Activated CD8-positive, alpha-beta memory T cell treated with anti-CD3 and anti-CD28 coated beads for 24 hours (primary cell): ENCODE results near the gene UFD1.

ENCODE experiments used
- DNase-seq: peaks from one replicate; pipeline ENCODE4 v3.0.0-alpha.2; 2020

UFD1 gene, protein sequence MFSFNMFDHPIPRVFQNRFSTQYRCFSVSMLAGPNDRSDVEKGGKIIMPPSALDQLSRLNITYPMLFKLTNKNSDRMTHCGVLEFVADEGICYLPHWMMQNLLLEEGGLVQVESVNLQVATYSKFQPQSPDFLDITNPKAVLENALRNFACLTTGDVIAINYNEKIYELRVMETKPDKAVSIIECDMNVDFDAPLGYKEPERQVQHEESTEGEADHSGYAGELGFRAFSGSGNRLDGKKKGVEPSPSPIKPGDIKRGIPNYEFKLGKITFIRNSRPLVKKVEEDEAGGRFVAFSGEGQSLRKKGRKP

DNA sequence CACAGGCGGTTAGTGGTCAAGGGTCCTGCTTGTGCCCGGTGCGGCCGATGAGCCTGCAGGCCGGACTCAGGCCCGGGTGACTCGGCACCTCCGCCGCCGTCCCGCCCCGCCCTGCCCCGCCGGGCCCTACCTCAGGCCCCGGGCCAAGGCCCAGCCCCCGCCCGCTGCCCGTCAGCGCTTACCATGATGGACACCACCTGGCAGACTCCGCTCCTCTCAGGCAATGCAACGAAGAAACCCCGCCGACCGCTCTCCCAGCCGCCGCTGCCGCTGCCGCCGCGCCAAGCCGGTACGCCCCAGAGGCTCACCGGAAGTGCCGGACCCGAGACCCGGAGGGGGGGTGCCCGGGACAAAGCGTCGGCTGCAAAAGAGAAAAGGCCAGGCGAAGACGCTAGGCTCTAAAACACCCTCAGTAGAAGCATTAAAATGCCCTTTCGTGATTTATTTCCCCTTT is at the start of gene UFD1:
TSS of gene UFD1 (minus strand) at position 293 of the 454 bp plus-strand sequence. CDS start at position 185, 108 bp downstream.
- DNase-seq = peak; percentile 91

DNA sequence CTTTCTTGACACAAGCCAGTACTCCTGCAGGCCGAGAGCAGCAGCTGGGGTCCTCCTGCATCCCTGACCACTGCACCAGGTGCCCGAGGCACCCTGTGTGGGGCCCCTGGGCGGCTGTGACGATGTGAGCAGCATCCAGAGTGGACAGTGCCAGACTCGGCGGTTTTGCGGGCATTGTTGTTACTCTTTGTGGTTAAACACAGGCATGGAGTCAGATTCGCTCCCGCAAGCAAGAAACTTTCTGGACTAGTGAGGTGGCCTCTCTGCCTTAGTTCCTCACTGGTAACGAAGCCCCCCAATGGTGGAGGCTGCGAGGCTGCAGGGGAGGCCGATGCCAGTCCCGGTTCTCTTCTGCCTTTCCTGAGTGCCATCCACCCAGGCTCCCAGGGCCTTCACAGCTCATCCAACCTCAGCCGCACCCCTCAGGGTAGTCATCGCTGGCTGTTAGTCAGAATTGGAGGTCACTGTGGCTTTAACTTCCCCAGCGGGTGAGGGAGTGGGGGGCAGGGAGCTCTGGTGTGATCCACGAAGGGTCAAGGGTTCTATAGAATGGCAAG is 48.9 kb upstream of the UFD1 start:
- no peak for DNase-seq

- DNase-seq = no peak
These were observed 48.3 kb upstream of the UFD1 start for GRCh38 chr22:19527321-19527721.

DNA sequence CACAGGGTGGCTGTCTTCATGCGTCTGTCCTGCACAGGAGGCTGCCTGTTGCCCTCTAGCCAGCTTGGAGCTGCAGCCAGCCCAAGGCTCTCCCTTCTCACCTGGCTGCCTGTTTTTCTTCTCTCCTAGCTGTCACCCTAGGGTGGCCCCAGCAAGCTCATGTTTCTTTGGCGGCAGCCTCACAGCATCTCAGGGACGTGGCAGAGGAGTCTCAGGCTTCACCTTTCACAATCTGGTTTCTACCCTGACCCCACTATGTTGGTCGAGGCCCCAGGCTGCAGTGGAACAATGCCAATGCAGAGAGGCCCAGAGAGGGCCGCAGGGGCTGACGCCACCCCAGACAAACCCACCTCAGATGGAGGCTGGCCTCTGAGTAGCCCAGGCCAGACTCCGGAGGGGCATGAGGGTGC is 47.7 kb upstream of the UFD1 start:
- DNase-seq = no peak

DNA sequence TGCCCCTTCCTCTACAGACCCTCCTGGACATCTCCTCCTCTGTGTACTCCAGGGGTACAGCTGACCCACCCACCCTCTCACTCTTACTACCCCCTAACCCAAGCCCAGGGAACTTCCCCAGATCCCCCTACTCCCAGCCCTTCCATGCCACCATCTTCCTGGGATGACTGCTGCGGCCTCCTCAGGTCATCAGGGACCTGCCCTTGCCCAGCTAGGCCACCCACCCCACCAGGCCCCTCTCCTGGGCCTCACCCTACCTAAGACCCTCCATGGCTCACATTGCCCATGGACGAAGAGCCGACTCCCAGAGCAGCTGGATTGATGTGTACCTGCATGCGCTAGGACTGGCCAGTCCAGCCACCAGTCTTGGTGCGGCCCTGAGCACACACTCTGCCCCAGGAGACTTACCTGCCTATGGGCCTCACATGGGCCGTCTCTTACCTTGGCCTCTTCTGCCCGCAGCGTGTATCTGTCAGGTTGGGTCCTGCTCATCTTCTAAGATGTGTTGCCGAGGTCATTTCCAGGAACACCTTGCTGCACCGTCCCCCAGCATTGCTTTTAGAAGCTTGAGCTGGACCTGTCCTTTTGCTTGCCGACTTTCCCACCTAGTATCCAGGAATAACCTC is 47.2 kb upstream of the UFD1 start:
- DNase-seq = no peak

GRCh38 chr22:19525666-19526065 is 46.7 kb upstream of the UFD1 start:
- no peak for DNase-seq

DNA sequence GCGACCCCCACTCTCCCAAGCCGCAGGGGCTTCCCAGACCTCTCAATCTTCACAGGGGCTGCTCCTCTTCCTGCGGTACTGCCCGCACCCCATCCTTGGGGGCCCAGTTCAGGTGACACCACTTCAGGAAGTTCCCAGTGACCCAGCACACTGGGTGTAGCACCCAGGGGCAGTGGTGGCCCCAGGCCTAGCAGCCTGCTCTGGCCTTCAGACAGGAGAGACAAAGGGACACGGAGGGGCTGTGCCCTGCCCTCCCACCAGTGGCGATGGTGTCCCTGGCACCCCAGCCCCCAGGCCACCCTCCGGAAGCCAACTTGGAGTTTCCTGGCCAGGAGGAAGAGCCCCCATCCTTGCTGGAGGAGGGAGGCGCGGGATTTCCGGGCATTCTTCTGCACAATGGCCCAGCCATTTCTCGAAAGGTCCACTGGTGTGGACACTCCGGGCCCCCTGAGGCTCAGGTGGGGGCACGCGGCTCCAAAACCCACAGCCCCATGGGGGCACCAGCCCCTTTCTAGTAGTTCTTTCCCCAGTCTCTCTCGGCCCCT is 46.2 kb upstream of the UFD1 start:
- DNase-seq = no peak

DNA sequence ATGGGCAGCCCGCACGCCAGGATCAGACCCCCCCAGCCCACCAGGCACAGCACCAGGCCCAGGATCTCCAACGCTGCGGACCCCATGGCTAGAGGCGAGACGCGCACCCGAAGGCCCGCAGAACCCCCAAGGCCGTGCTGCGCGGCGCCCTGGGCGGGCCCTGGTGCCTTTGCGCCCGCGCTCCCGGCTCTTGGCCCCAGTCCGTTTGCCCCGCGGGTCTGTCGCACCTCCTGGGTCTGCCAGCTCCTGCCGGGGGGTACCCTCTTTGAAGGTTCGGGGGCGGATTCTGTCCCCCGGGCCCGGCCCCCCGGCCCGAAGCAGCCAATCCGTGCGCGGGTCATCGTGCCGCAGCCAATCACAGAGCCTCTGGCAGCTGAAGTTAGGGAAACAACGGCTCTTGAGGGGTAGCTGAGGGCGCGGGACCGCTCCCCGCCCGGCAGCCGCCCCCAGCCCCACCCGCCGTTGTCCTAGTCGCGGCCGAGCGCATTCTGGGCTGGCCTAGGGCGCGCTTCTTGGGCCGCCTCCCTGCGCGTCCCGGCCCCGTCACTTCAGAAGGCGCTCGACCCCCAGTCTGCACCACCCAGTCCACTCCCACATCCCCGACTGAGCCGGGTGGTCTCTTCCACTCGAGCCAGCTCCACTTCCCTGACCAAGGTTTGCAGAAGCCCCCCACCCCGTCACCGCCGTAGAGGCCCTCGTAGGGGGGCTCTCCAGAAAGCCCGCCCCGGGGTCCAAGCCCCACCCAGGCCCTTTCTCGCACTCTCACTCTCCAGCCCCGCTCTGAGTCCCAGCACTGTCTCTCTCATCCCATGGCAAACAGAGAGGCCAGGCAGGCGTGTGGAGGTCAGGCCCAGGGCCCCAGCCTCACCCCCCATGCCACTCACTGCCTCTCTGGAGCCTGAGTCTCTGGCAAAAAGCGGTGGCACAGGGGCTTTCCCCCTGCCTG is 45.5 kb upstream of the UFD1 start, which contains the start of gene CLDN5:
TSS of gene CLDN5 (minus strand) at position 241 of the 946 bp plus-strand sequence. CDS start at position 86, 155 bp downstream.
- DNase-seq = peak; percentile 54

DNA sequence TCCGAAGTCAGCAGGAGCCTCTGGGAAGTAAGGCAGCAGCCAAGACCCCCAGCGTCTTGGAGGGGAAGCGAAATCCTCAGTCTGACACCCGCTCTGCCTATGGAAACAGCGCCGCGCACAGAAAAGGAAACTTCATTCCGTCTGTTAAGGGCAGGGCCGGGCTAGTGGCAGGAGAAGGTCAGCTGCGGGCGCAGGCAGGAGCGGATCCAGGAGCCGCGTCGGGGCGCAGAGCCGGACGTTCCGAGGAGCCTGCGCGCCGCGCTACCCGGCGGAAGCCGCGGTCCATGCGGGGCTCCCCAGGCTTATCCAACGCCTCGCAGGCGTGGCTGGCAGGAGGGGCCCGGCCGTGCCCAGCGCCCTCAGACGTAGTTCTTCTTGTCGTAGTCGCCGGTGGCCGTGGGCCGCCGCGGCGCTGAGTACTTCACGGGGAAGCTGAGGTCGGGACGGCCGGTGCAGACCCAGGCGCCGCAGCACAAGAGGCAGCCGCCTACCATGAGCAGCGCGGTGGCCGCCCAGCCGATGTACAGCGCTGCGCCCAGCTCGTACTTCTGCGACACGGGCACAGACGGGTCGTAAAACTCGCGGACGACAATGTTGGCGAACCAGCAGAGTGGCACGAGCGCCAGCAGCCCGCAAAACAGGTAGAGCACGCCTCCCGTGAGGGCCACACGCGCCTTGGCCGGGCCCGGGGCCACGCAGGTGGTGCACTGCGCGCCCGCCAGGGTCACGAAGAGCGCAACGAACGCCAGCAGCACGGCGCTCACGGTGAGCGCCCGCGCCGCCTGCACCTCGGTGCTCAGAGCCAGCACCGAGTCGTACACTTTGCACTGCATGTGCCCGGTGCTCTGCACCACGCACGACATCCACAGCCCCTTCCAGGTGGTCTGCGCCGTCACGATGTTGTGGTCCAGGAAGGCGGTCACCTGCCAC is 44.5 kb upstream of the UFD1 start:
- peak; percentile 68 for DNase-seq

- no peak for DNase-seq
These were observed 43.9 kb upstream of the UFD1 start for GRCh38 chr22:19522881-19523239.

DNA sequence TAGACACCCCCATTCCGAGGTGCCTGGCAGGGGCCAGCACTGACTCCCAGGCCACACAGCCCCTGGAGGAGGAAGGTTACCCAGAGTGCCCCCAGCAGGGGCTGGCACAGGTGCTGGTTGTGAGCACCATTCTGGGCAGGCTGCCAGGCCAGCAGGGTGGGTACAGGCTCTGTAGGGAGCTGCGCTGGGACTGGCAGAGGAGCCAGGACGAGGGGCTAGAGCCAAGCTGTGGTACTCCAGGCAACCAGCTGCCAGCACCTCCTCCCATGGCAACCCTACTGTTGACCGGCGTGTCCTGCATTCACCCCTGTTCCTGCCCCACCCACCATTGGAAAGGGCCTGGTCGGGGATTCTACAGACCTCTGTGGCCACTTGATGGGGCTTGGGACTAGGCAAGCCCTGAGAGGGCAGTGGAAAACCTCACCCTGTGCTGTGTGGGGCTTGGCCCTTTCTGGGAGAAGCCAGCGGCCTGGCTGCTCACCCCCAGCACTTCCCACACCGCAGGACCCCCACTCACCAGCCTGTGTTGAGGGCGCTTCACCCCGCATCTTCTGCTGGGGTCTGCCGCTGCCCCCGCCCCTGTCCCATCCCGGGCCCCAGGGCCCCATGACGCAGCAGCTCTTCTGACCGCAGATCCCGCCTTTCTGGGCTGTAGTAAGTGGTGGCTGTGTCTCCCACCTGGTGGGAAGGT is 43.3 kb upstream of the UFD1 start:
- no peak for DNase-seq

DNA sequence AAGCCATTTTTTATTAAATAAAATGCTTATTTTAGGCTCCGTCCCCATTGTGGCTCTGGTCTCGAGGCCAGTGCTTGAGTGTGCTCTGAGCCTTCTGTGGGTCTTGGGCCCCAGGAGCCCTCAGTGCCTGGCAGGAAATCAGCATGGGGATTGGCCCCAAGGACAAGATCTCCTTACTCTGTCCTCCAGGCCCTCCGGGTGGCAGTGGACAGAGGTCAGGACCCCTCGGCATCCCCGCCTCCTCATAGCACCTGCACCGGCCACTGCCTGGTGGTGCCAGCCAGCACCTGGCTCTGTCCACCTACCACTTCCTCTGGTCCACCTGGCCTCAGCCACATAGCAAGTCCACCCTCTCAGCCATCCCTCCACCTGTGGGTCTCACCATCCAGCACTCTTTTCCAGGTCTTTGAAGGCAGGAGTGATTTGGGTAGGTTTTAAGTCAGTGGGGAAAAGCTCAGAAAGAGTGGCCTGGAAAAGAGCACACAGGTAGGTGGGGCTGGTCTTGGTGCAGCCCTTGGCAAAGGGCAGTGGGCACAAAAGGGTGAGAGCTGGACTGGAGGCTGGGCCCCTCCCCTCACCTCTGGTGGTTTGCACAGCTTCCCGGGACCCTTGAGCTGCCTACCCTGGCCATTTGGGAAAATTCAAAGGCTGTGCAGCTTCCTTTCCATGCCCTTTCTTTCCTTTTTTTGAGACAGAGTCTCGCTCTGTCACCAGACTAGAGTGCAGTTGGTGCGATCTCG is 41.7 kb upstream of the UFD1 start:
- DNase-seq = no peak

DNA sequence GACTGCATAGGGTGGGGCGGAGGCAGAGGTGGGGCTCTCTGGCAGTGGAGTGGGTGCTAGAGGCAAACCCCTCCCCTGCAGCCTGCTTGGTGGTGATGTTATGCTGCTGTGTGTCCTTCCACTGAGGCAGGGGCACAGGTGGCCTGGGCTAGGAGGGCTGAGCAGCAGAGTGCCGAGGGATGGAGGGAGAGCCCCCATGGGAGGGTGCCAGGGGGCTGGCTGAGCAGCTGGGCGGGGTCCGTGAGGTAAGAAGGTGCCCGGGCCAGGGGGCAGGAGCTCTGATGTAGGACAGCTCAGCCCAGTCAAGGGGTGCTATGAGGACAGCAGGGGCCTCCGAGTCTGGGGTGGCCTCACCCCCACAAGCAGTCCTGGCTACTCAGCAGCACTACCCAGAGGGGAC is 41.0 kb upstream of the UFD1 start:
- no peak for DNase-seq

DNA sequence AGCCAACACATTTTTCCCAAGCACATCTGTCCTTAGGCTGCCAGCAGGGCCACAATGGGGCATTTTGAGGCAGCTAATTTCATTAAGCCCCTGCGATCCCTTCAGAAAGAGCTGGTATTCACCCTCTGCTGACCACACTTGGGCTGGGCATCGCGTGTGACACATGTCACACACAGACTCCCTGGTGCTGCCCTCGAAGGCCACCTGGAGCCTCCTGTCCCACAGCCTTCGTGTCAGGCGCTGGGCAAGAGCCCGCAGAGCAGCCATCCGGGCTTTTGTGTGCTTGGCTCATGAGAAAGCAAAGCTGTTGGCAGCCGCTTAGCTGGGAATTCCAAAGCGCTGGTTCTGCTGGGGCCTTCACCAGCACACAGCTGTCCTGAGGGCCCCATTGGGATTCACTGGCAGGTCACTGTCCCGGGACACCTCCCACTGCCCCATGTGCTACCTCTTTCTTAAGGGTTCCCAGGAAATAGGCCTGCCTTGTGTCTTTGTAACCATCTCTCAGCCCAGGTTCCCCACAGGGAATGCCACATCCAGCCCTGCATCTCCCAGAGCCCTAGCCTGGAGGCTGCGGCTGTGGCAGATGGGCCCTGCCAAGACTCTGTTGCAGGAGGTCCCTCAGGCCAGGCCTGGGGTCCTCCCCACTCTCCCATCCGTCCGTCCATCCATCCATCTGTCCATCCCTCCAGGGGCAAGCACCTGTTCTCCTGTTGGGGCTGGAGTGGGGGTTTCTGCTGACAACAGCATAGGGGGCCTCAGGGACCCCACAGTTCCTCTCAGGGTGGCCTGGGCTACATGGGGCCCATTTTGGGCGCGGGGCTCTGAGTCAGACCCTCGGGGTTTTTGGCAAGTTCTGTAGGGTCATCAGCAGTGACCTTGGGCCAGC is 40.3 kb upstream of the UFD1 start:
- no peak for DNase-seq

DNA sequence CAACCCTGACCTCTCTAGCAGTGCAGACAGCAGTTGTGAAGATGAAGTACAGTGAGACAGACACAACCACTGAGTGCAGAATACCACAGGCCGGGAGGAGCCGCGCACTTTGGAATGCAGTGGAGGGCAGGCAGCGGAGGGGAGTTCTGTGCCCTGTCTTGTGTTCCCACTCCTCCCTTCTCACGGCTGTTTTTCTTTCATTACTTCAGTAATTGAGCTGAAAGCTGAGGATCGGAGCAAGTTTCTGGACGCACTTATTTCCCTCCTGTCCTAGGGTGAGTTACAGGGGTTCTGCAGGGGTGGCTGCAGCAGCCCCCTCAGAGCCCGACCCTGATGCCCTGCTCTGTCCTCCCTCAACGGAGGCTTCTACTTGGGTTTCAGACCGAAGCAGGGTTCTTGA is 39.6 kb upstream of the UFD1 start:
- DNase-seq = no peak

DNA sequence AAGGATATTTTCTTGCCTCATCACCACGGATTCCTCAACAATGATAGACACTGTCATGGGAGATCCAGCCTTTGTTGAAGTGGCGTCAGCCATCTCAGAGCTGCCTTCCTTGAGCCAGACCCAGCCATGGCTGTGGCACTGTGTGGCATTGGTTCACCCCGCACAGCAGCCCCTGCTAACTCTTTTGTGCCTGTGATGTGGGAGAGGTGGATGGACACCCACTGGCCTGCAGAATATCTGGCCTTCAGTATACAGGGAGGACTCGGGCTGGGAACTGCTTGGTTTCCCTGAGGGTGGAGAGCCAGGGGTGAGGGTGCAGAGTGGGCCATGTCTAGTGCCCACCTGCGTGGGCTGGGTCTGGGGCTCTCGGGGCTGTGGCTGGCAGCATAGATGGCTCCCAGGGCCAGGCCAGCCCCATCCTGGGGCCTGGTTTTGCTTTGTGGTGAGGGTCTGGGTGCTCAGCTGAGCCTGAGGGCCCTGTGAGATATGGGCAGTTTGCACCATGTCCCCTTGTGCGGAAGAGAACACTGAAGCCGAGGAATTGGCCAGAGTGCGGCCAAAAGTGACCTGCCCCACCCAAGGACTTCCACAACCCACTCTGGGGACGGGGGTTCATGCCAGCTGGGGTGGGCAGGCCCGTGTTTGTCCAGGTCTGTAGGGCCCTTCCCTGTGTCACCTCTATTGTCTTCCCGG is 39.1 kb upstream of the UFD1 start:
- DNase-seq = no peak

DNA sequence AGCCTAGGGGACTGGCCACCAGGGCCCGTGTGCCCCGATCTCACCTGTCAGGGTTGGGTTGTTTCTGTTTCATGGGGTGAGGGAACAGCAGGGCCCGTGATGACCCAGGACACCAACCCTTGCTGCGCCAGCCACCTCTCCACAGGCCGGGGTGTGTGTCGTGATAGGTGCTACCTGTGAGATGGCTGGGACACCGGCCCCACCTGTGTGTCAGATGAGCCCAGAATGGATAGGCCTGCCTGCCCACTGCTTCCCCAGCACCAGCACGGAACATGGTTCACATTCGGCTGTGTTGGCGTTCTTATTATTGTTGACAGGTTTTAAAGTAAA is 38.1 kb upstream of the UFD1 start:
- no peak for DNase-seq

- no peak for DNase-seq
These were observed 37.6 kb upstream of the UFD1 start for GRCh38 chr22:19516378-19517170.
